Renal cortex interstitium (tissue), 11 donors: ENCODE results near the gene RBM12. TPM values are rescaled to one million over a fixed set of nuclear protein-coding genes. Genes with fewer than 3 reads are reported as not detected.

Source experiments
- DNase-seq, 11 donors: peaks; one replicate each; pipeline ENCODE4 v3.0.0-alpha.2; 2013; ENCODE audit warnings: low read depth in 9 of 11, low spot score in 4 of 11; ENCODE audit errors: extremely low read depth in 1 of 11
- polyA plus RNA-seq, 3 donors: library from polyadenylated mRNA; unstranded; fragments of 120-200 nt; gene quantifications; one replicate each; pipeline ENCODE4 v1.2.1, GENCODE V29; 2013; ENCODE audit not compliant: insufficient read length in 3 of 3

RBM12 gene
- polyA plus RNA-seq, 3 donors = 93.6 to 113 (median 95.4) TPM

- DNase-seq = no peak
These were observed 28.6 kb downstream of the RBM12 start for GRCh38 chr20:35636095-35636494.

GRCh38 chr20:35635652-35636051 lies 29.0 kb downstream of the RBM12 start:
- DNase-seq = no peak

GRCh38 chr20:35632539-35633115 lies 32.1 kb downstream of the RBM12 start:
- no peak for DNase-seq

- DNase-seq = no peak
These were observed 34.1 kb downstream of the RBM12 start for GRCh38 chr20:35630636-35631035.

- no peak for DNase-seq
These were observed 35.1 kb downstream of the RBM12 start for GRCh38 chr20:35629427-35630145.

GRCh38 chr20:35627121-35627520 lies 37.6 kb downstream of the RBM12 start:
- no peak for DNase-seq

GRCh38 chr20:35626386-35627001 lies 38.2 kb downstream of the RBM12 start:
- no peak for DNase-seq

GRCh38 chr20:35625584-35626385 lies 38.9 kb downstream of the RBM12 start:
- no peak for DNase-seq

GRCh38 chr20:35621560-35621946 lies 43.1 kb downstream of the RBM12 start:
- DNase-seq = no peak

GRCh38 chr20:35620818-35621559 lies 43.7 kb downstream of the RBM12 start:
- DNase-seq = no peak

GRCh38 chr20:35619196-35620095 lies 45.3 kb downstream of the RBM12 start:
- peak in 7 of 11 donors; percentile 49 to 75 (median 69) for DNase-seq

- no peak for DNase-seq
These were observed 46.2 kb downstream of the RBM12 start for GRCh38 chr20:35618263-35619131.

GRCh38 chr20:35617397-35618262 lies 47.1 kb downstream of the RBM12 start:
- peak in 4 of 11 donors; percentile 25 to 39 (median 33) for DNase-seq

- peak in 6 of 11 donors; percentile 53 to 98 (median 82) for DNase-seq
These were observed 48.0 kb downstream of the RBM12 start for GRCh38 chr20:35616465-35617396.
